ENCODE data around the gene TMOD3. TPM values are rescaled to one million over a fixed set of nuclear protein-coding genes. Genes with fewer than 3 reads are reported as not detected.

TMOD3 gene
- total RNA-seq, 1 experiment from 2014 or later, result 54.4 TPM

- intact Hi-C loops (cut with micrococcal nuclease; ENCODE audit: unreplicated experiment), result no loop called here
Observed at GRCh38 chr15:51864408-51865056, 35.1 kb downstream of the TMOD3 start.

GRCh38 chr15:51865317-51865716, 35.9 kb downstream of the TMOD3 start:
- Histone ChIP-seq H3K27me3 (replicated peaks; ENCODE audit: control insufficient read depth, insufficient read depth, low read length) (no peaks in the 10 kb centered on the region), H3K36me3 (ENCODE audit: control insufficient read depth, insufficient read depth, low read length) (no peaks in the 10 kb centered on the region), H3K4me3 (ENCODE audit: low read depth, low read length) (no peak overlapping the region), H3K4me1 (no peaks in the 10 kb centered on the region), H3K9me3 (no peaks in the 10 kb centered on the region)
- Mint-ChIP-seq H3K9me3 (ENCODE audit: unreplicated experiment) (no peaks in the 10 kb centered on the region), H3K4me1 (ENCODE audit: low read depth, unreplicated experiment) (peaks cover 6% of the 10 kb centered on the region), H3K4me3 (ENCODE audit: unreplicated experiment) (no peak overlapping the region), H3K27ac (ENCODE audit: unreplicated experiment) (no peak overlapping the region), H3K36me3 (ENCODE audit: insufficient read depth, unreplicated experiment) (peaks cover 27% of the 10 kb centered on the region), H3K27me3 (ENCODE audit: insufficient read depth, unreplicated experiment) (no peaks in the 10 kb centered on the region)
- intact Hi-C loops (cut with micrococcal nuclease; ENCODE audit: unreplicated experiment), result no loop called here
- DNase-seq, result no peak
- TF ChIP-seq CTCF (IDR thresholded peaks at IDR 0.05; ENCODE audit: insufficient read depth in 1 of 2, low read depth in 1 of 2, low read length in 1 of 2, severe bottlenecking in 1 of 2, unreplicated experiment in 1 of 2), result no peak
- no TSS peak for BruUV-seq (replicated peaks)
- ChIA-PET POLR2A (no interaction called here), CTCF (no interaction called here)

More at GRCh38 chr15:51864408-51865056, 35.1 kb downstream of the TMOD3 start:
- CTCF ChIA-PET, result no interaction called here
- H3K4me3 Mint-ChIP-seq (ENCODE audit: unreplicated experiment), result no peak overlapping the region
- BruUV-seq (replicated peaks), result no TSS peak
- H3K4me1 Mint-ChIP-seq (ENCODE audit: low read depth, unreplicated experiment), result peaks cover 6% of the 10 kb centered on the region
- H3K4me1 ChIP-seq, result no peaks in the 10 kb centered on the region
- DNase-seq, result no peak
- H3K27me3 ChIP-seq (replicated peaks; ENCODE audit: control insufficient read depth, insufficient read depth, low read length), result no peaks in the 10 kb centered on the region
- H3K36me3 ChIP-seq (ENCODE audit: control insufficient read depth, insufficient read depth, low read length), result no peaks in the 10 kb centered on the region
- H3K9me3 ChIP-seq, result no peaks in the 10 kb centered on the region
- no peak overlapping the region for H3K4me3 ChIP-seq (ENCODE audit: low read depth, low read length)
- H3K27me3 Mint-ChIP-seq (ENCODE audit: insufficient read depth, unreplicated experiment), result no peaks in the 10 kb centered on the region
- peaks cover 27% of the 10 kb centered on the region for H3K36me3 Mint-ChIP-seq (ENCODE audit: insufficient read depth, unreplicated experiment)
- TF ChIP-seq CTCF (IDR thresholded peaks at IDR 0.05; ENCODE audit: insufficient read depth in 1 of 2, low read depth in 1 of 2, low read length in 1 of 2, severe bottlenecking in 1 of 2, unreplicated experiment in 1 of 2), result no peak
- POLR2A ChIA-PET, result no interaction called here
- H3K9me3 Mint-ChIP-seq (ENCODE audit: unreplicated experiment), result no peaks in the 10 kb centered on the region
- no peak overlapping the region for H3K27ac Mint-ChIP-seq (ENCODE audit: unreplicated experiment)

- no TSS peak for BruUV-seq (replicated peaks)
Observed at GRCh38 chr15:51866161-51866560, 36.7 kb downstream of the TMOD3 start.

More at GRCh38 chr15:51866161-51866560, 36.7 kb downstream of the TMOD3 start:
- H3K9me3 ChIP-seq, result no peaks in the 10 kb centered on the region
- POLR2A ChIA-PET, result no interaction called here
- Mint-ChIP-seq H3K36me3 (ENCODE audit: insufficient read depth, unreplicated experiment) (peaks cover 36% of the 10 kb centered on the region), H3K4me3 (ENCODE audit: unreplicated experiment) (no peak overlapping the region), H3K27me3 (ENCODE audit: insufficient read depth, unreplicated experiment) (no peaks in the 10 kb centered on the region), H3K9me3 (ENCODE audit: unreplicated experiment) (no peaks in the 10 kb centered on the region), H3K4me1 (ENCODE audit: low read depth, unreplicated experiment) (peaks cover 6% of the 10 kb centered on the region), H3K27ac (ENCODE audit: unreplicated experiment) (no peak overlapping the region)
- H3K27me3 ChIP-seq (replicated peaks; ENCODE audit: control insufficient read depth, insufficient read depth, low read length), result no peaks in the 10 kb centered on the region
- intact Hi-C loops (cut with micrococcal nuclease; ENCODE audit: unreplicated experiment), result no loop called here
- H3K36me3 ChIP-seq (ENCODE audit: control insufficient read depth, insufficient read depth, low read length), result no peaks in the 10 kb centered on the region
- CTCF ChIA-PET, result no interaction called here
- no peak for TF ChIP-seq CTCF (IDR thresholded peaks at IDR 0.05; ENCODE audit: insufficient read depth in 1 of 2, low read depth in 1 of 2, low read length in 1 of 2, severe bottlenecking in 1 of 2, unreplicated experiment in 1 of 2)
- H3K4me3 ChIP-seq (ENCODE audit: low read depth, low read length), result no peak overlapping the region
- H3K4me1 ChIP-seq, result no peaks in the 10 kb centered on the region
- DNase-seq, result no peak

Data from Caco-2 (cell line).